ENCODE data around the gene MKNK2. TPM values are rescaled to one million over a fixed set of nuclear protein-coding genes. Genes with fewer than 3 reads are reported as not detected.
A peak's percentile ranks its signal among the peaks of the same experiment; 100 is the strongest.

Gene MKNK2
- total RNA-seq, 3 donors from 2014 or later (not counting 1 experiment from before 2014, with no cell fraction given): 259 to 389 (median 322) TPM

DNA sequence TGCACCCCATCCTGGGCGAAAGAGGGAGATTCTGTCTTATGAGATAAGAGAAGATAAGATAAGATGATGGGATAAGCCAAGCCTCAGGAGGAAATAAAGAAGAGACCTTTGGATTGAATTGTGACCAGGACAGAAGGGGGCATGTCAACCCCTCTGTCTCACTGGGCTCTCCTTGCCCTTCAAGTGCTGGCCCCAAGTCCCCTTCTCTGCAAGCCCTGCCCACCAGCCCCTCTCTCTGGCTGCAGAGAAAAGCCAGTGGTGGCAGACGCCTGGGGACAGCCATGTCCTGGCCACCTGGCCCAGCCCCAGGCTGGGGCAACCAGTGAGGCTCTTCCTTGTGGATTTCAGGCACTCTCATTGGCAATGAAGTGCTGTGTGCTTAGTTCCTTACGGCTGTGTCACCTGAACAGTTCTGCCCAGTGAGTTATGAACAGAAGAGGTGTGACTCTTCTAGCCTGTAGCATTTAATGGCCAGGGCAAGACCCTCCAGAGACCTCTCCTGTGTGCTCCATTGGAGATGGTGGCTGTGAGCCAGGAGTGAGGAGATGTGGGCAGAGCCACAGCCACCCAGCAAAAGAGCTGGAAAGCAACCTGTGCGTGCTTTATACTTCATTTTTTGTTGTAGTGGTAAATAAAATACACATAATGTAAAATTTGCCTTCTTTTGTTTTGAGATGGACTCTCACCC, 29.4 kb downstream of the MKNK2 start:
- ATAC-seq: no peak
- Mint-ChIP-seq H3K36me3 (no peaks in the 10 kb centered on the region), H3K27ac (no peak overlapping the region), H3K27me3 (ENCODE audit: low read depth in 2 of 2) (no peaks in the 10 kb centered on the region), H3K4me3 (no peak overlapping the region), H3K4me1 (peaks cover 6 to 8% of the 10 kb centered on the region in 2 donors), H3K9me3 (no peaks in the 10 kb centered on the region)
- Histone ChIP-seq H3K4me1 (ENCODE audit: control insufficient read depth, insufficient read depth, low read length) (peaks cover 2% of the 10 kb centered on the region), H3K27me3 (ENCODE audit: control insufficient read depth, insufficient read depth, low read length) (no peaks in the 10 kb centered on the region), H3K4me3 (ENCODE audit: low read length) (no peak overlapping the region), H3K36me3 (ENCODE audit: control insufficient read depth, insufficient read depth, low read length) (no peaks in the 10 kb centered on the region), H3K9me3 (ENCODE audit: control insufficient read depth, insufficient read depth, low read length) (no peaks in the 10 kb centered on the region), H3K27ac (ENCODE audit: low read length) (no peak overlapping the region)
- TF ChIP-seq, protein P1, sequence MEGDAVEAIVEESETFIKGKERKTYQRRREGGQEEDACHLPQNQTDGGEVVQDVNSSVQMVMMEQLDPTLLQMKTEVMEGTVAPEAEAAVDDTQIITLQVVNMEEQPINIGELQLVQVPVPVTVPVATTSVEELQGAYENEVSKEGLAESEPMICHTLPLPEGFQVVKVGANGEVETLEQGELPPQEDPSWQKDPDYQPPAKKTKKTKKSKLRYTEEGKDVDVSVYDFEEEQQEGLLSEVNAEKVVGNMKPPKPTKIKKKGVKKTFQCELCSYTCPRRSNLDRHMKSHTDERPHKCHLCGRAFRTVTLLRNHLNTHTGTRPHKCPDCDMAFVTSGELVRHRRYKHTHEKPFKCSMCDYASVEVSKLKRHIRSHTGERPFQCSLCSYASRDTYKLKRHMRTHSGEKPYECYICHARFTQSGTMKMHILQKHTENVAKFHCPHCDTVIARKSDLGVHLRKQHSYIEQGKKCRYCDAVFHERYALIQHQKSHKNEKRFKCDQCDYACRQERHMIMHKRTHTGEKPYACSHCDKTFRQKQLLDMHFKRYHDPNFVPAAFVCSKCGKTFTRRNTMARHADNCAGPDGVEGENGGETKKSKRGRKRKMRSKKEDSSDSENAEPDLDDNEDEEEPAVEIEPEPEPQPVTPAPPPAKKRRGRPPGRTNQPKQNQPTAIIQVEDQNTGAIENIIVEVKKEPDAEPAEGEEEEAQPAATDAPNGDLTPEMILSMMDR (IDR thresholded peaks at IDR 0.05): no peak
- no peak for DNase-seq
- intact Hi-C loops (cut with micrococcal nuclease): no loop called here
- 86% methylated on average over 4 of the region's 4 CpGs for WGBS (ENCODE audit: insufficient coverage)

DNA sequence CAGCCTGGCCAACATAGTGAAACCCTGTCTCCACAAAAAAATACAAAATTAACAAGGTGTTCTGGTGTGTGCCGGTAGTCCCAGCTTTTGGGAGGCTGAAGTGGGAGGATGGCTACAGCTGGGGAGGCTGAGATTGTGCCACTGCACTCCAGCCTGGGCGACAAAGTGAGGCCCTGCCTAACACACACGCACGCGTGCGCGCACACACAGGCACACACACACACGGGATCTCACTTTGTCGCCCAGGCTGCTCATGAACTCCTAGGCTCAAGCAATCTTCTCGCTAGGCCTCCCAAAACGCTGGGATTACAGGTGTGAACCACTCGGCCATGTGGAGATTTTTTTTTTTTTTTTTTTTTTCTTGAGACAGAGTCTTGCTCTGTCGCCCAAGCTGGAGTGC, 32.3 kb downstream of the MKNK2 start:
- H3K27me3 ChIP-seq (ENCODE audit: control insufficient read depth, insufficient read depth, low read length): no peaks in the 10 kb centered on the region
- no peak overlapping the region for H3K27ac ChIP-seq (ENCODE audit: low read length)
- TF ChIP-seq, protein P1 (IDR thresholded peaks at IDR 0.05): no peak
- Mint-ChIP-seq H3K4me3 (no peak overlapping the region), H3K27me3 (ENCODE audit: low read depth in 2 of 2) (no peaks in the 10 kb centered on the region), H3K9me3 (no peaks in the 10 kb centered on the region), H3K36me3 (no peaks in the 10 kb centered on the region), H3K4me1 (peaks cover 8 to 24% of the 10 kb centered on the region in 2 donors), H3K27ac (no peak overlapping the region)
- no peak for ATAC-seq
- DNase-seq: no peak
- H3K4me3 ChIP-seq (ENCODE audit: low read length): no peak overlapping the region
- no peaks in the 10 kb centered on the region for H3K9me3 ChIP-seq (ENCODE audit: control insufficient read depth, insufficient read depth, low read length)
- H3K36me3 ChIP-seq (ENCODE audit: control insufficient read depth, insufficient read depth, low read length): no peaks in the 10 kb centered on the region
- WGBS (ENCODE audit: insufficient coverage): 96% methylated on average over 10 of the region's 13 CpGs
- intact Hi-C loops (cut with micrococcal nuclease): loop anchor here (1.0 to 5.0 kb wide), 4 partner anchors 34 to 91 kb away; partner anchors contain the start of genes IZUMO4, MKNK2 and MOB3A
- peaks cover 23% of the 10 kb centered on the region for H3K4me1 ChIP-seq (ENCODE audit: control insufficient read depth, insufficient read depth, low read length)

DNA sequence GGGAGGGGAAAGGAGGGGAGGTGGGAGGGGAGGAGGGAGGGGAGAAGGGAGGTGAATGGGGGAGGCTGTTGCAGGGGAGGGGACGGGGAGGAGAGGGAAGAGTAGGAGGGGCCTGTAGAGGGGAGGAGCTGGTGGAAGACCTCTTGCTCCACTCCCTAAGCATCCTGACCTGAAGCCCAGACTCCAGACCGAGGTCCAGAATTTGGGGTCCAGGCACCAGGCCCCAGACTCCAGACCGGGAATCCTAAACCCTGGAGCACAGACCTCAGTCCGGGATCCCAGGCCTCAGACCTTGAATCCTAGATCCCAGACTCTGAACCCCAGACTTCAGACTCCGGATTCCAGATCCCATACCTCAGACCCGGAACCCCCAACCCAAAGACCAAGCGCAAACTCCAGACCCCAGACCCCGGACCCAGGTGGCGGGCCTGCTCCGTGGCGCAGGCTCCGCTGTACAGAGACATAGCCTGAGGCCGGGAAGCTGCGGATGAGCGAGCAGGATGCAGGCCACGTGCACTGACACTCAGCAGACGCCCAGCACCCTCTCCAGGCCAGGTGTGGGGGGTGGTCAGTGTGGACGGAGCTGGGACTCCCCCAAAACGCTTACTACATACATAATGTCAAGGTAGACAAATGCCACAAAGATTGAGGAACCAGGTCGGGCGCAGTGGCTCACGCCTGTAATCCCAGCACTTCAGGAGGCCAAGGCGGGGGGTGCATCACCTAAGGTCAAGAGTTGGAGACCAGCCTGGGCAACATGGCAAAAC, 34.8 kb downstream of the MKNK2 start:
- H3K27me3 Mint-ChIP-seq (ENCODE audit: low read depth in 2 of 2): no peaks in the 10 kb centered on the region
- no peaks in the 10 kb centered on the region for H3K9me3 ChIP-seq (ENCODE audit: control insufficient read depth, insufficient read depth, low read length)
- WGBS (ENCODE audit: insufficient coverage): 75% methylated on average over 22 of the region's 23 CpGs
- H3K36me3 ChIP-seq (ENCODE audit: control insufficient read depth, insufficient read depth, low read length): no peaks in the 10 kb centered on the region
- peak overlapping the region in 1 of 2 donors; percentile 57 for H3K27ac Mint-ChIP-seq
- intact Hi-C loops (cut with micrococcal nuclease): loop anchor here (5.0 kb wide), 2 partner anchors 36 to 89 kb away; partner anchors contain the start of gene MKNK2
- TF ChIP-seq, protein P1 (IDR thresholded peaks at IDR 0.05): no peak
- H3K36me3 Mint-ChIP-seq: no peaks in the 10 kb centered on the region
- H3K27ac ChIP-seq (ENCODE audit: low read length): peak overlapping the region; percentile 48
- no peaks in the 10 kb centered on the region for H3K9me3 Mint-ChIP-seq
- ATAC-seq (peak in 2 of 3 donors; percentile 66 to 68), DNase-seq (peak in 1 of 2 donors; percentile 79)
- H3K4me3 Mint-ChIP-seq: peak overlapping the region; percentile 77
- no peak overlapping the region for H3K4me3 ChIP-seq (ENCODE audit: low read length)
- no peaks in the 10 kb centered on the region for H3K27me3 ChIP-seq (ENCODE audit: control insufficient read depth, insufficient read depth, low read length)
- H3K4me1 Mint-ChIP-seq: peaks cover 15 to 40% of the 10 kb centered on the region in 2 donors
- peaks cover 23% of the 10 kb centered on the region for H3K4me1 ChIP-seq (ENCODE audit: control insufficient read depth, insufficient read depth, low read length)
